ENCODE data around the gene TMEM14B. TPM values are rescaled to one million over a fixed set of nuclear protein-coding genes. Genes with fewer than 3 reads are reported as not detected.

Gene TMEM14B
- total RNA-seq, 2 experiments from 2014 or later: 41.8 to 44.1 TPM

DNA sequence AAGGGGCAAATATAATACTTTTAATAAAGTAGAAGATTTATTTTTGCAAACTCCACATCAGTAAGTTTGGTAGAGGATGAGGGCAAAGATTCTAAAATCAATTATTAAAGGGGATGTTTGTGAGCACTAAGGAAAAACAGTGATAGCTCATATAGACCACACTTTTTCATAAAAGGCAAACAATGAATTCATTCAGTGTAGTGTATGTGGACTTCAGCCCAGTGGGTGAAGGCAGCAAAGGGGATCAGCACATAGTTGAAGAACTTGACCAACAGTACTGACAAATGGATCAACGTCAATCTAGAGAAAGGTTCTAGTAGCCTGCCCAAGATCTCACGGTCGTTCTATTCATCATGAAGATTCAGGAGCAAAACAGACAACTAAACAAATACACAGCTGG lies 45.4 kb downstream of the TMEM14B start:
- no peak overlapping the region for H3K27ac Mint-ChIP-seq
- no peak for ATAC-seq (ENCODE audit: poor library complexity)
- TF ChIP-seq, protein P1, sequence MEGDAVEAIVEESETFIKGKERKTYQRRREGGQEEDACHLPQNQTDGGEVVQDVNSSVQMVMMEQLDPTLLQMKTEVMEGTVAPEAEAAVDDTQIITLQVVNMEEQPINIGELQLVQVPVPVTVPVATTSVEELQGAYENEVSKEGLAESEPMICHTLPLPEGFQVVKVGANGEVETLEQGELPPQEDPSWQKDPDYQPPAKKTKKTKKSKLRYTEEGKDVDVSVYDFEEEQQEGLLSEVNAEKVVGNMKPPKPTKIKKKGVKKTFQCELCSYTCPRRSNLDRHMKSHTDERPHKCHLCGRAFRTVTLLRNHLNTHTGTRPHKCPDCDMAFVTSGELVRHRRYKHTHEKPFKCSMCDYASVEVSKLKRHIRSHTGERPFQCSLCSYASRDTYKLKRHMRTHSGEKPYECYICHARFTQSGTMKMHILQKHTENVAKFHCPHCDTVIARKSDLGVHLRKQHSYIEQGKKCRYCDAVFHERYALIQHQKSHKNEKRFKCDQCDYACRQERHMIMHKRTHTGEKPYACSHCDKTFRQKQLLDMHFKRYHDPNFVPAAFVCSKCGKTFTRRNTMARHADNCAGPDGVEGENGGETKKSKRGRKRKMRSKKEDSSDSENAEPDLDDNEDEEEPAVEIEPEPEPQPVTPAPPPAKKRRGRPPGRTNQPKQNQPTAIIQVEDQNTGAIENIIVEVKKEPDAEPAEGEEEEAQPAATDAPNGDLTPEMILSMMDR (IDR thresholded peaks at IDR 0.05): no peak
- H3K4me1 Mint-ChIP-seq (ENCODE audit: low read depth): no peaks in the 10 kb centered on the region
- H3K9me3 ChIP-seq (ENCODE audit: control insufficient read depth in 1 of 2, insufficient read depth in 1 of 2, low read length in 2 of 2): no peaks in the 10 kb centered on the region
- H3K27ac ChIP-seq (ENCODE audit: low read depth in 1 of 2, low read length in 2 of 2): no peak overlapping the region
- no peak for DNase-seq
- no peaks in the 10 kb centered on the region for H3K4me1 ChIP-seq (ENCODE audit: insufficient read depth, low read length)
- no peaks in the 10 kb centered on the region for H3K27me3 ChIP-seq (ENCODE audit: control insufficient read depth in 1 of 2, insufficient read depth in 2 of 2, low read length in 2 of 2)
- no peaks in the 10 kb centered on the region for H3K9me3 Mint-ChIP-seq
- no peaks in the 10 kb centered on the region for H3K27me3 Mint-ChIP-seq
- POLR2A ChIA-PET: no interaction called here
- peaks cover 2% of the 10 kb centered on the region for H3K36me3 ChIP-seq (ENCODE audit: insufficient read depth, low read length)
- H3K36me3 Mint-ChIP-seq (ENCODE audit: low read depth): peaks cover 22% of the 10 kb centered on the region
- H3K4me3 ChIP-seq (ENCODE audit: low read length): no peak overlapping the region
- intact Hi-C loops (cut with DNase I, micrococcal nuclease): no loop called here
- H3K4me3 Mint-ChIP-seq: no peak overlapping the region
- CTCF ChIA-PET: no interaction called here

DNA sequence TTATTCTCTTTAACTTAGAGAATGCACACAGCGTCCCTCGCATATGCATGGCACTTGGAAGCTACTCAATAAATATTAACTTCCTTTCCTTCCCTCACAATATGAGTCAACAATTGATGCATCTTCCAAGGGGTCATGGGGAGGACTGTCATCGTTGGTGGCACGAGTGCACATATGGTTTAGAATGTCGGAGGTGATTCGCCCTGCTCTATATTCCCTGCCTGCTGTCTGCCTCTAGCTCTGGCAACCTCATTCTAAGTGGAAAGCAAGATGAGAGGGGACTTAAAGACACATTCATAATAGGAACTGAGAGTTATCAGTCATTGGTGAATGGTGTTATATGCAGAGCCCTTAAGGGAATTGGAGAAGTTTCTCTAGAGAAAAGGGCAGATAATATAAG lies 46.1 kb downstream of the TMEM14B start:
- H3K9me3 Mint-ChIP-seq: no peaks in the 10 kb centered on the region
- Histone ChIP-seq H3K27me3 (ENCODE audit: control insufficient read depth in 1 of 2, insufficient read depth in 2 of 2, low read length in 2 of 2) (no peaks in the 10 kb centered on the region), H3K36me3 (ENCODE audit: insufficient read depth, low read length) (peaks cover 2% of the 10 kb centered on the region), H3K9me3 (ENCODE audit: control insufficient read depth in 1 of 2, insufficient read depth in 1 of 2, low read length in 2 of 2) (no peaks in the 10 kb centered on the region), H3K27ac (ENCODE audit: low read depth in 1 of 2, low read length in 2 of 2) (no peak overlapping the region), H3K4me3 (ENCODE audit: low read length) (no peak overlapping the region), H3K4me1 (ENCODE audit: insufficient read depth, low read length) (no peaks in the 10 kb centered on the region)
- no peak overlapping the region for H3K27ac Mint-ChIP-seq
- no peak overlapping the region for H3K4me3 Mint-ChIP-seq
- ChIA-PET CTCF (no interaction called here), POLR2A (no interaction called here)
- H3K4me1 Mint-ChIP-seq (ENCODE audit: low read depth): no peaks in the 10 kb centered on the region
- ATAC-seq (ENCODE audit: poor library complexity) (no peak), DNase-seq (no peak)
- TF ChIP-seq, protein P1 (IDR thresholded peaks at IDR 0.05): no peak
- no peaks in the 10 kb centered on the region for H3K27me3 Mint-ChIP-seq
- intact Hi-C loops (cut with DNase I, micrococcal nuclease): no loop called here
- H3K36me3 Mint-ChIP-seq (ENCODE audit: low read depth): peaks cover 20% of the 10 kb centered on the region

DNA sequence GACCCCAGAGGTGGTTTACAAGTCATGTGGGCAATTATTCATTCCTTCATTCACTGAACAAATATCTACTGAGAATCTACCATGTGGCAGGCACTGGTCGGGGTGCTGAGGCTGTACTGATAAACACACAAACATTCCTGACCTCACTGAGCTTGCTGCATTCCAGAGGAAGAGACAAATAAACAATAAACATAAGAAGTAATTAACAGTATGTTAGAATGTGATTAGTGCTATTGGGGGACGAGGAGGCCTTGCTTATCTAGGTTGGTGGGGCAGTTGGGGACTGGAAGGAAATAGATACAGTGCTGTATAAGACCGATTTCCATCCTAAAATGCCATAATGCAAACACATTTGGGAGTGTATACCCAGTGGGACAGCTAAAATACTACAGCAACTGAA lies 46.6 kb downstream of the TMEM14B start:
- DNase-seq (no peak), ATAC-seq (ENCODE audit: poor library complexity) (no peak)
- intact Hi-C loops (cut with DNase I, micrococcal nuclease): no loop called here
- no peaks in the 10 kb centered on the region for H3K27me3 Mint-ChIP-seq
- Histone ChIP-seq H3K36me3 (ENCODE audit: insufficient read depth, low read length) (peaks cover 2% of the 10 kb centered on the region), H3K9me3 (ENCODE audit: control insufficient read depth in 1 of 2, insufficient read depth in 1 of 2, low read length in 2 of 2) (no peaks in the 10 kb centered on the region), H3K27ac (ENCODE audit: low read depth in 1 of 2, low read length in 2 of 2) (no peak overlapping the region), H3K4me3 (ENCODE audit: low read length) (no peak overlapping the region), H3K4me1 (ENCODE audit: insufficient read depth, low read length) (no peaks in the 10 kb centered on the region), H3K27me3 (ENCODE audit: control insufficient read depth in 1 of 2, insufficient read depth in 2 of 2, low read length in 2 of 2) (no peaks in the 10 kb centered on the region)
- peaks cover 14% of the 10 kb centered on the region for H3K36me3 Mint-ChIP-seq (ENCODE audit: low read depth)
- POLR2A ChIA-PET: no interaction called here
- H3K4me1 Mint-ChIP-seq (ENCODE audit: low read depth): no peaks in the 10 kb centered on the region
- TF ChIP-seq, protein P1 (IDR thresholded peaks at IDR 0.05): no peak
- CTCF ChIA-PET: no interaction called here
- H3K9me3 Mint-ChIP-seq: no peaks in the 10 kb centered on the region
- no peak overlapping the region for H3K4me3 Mint-ChIP-seq
- no peak overlapping the region for H3K27ac Mint-ChIP-seq
